ENCODE measurements around the gene LCN6. TPM values are rescaled to one million over a fixed set of nuclear protein-coding genes. Genes with fewer than 3 reads are reported as not detected.

LCN6 gene
- total RNA-seq, 1 experiment from 2014 or later = not detected

GRCh38 chr9:136765041-136765440 is 16.7 kb upstream of the LCN6 start:
- peaks cover 7% of the 10 kb centered on the region for H3K4me1 ChIP-seq
- ChIA-PET CTCF (no interaction called here), POLR2A (no interaction called here)
- no peaks in the 10 kb centered on the region for H3K27me3 Mint-ChIP-seq (ENCODE audit: insufficient read depth, unreplicated experiment)
- H3K4me1 Mint-ChIP-seq (ENCODE audit: low read depth, unreplicated experiment) = peaks cover 14% of the 10 kb centered on the region
- no peaks in the 10 kb centered on the region for H3K27me3 ChIP-seq (replicated peaks; ENCODE audit: control insufficient read depth, insufficient read depth, low read length)
- TF ChIP-seq CTCF (IDR thresholded peaks at IDR 0.05; ENCODE audit: insufficient read depth in 1 of 2, low read depth in 1 of 2, low read length in 1 of 2, severe bottlenecking in 1 of 2, unreplicated experiment in 1 of 2) = no peak
- intact Hi-C loops (cut with micrococcal nuclease; ENCODE audit: unreplicated experiment) = no loop called here
- H3K36me3 ChIP-seq (ENCODE audit: control insufficient read depth, insufficient read depth, low read length) = no peaks in the 10 kb centered on the region
- BruUV-seq (replicated peaks) = no TSS peak
- no peak overlapping the region for H3K4me3 Mint-ChIP-seq (ENCODE audit: unreplicated experiment)
- no peak overlapping the region for H3K27ac Mint-ChIP-seq (ENCODE audit: unreplicated experiment)
- no peaks in the 10 kb centered on the region for H3K9me3 ChIP-seq
- DNase-seq = no peak
- no peaks in the 10 kb centered on the region for H3K36me3 Mint-ChIP-seq (ENCODE audit: insufficient read depth, unreplicated experiment)
- no peak overlapping the region for H3K4me3 ChIP-seq (ENCODE audit: low read depth, low read length)
- H3K9me3 Mint-ChIP-seq (ENCODE audit: unreplicated experiment) = no peaks in the 10 kb centered on the region

- no peaks in the 10 kb centered on the region for H3K9me3 ChIP-seq
- CTCF ChIA-PET = no interaction called here
- H3K27me3 Mint-ChIP-seq (ENCODE audit: insufficient read depth, unreplicated experiment) = no peaks in the 10 kb centered on the region
- POLR2A ChIA-PET = no interaction called here
- no TSS peak for BruUV-seq (replicated peaks)
- no peaks in the 10 kb centered on the region for H3K36me3 Mint-ChIP-seq (ENCODE audit: insufficient read depth, unreplicated experiment)
- no peak within 1 kb of the TSS for H3K4me3 ChIP-seq (ENCODE audit: low read depth, low read length)
- H3K27me3 ChIP-seq (replicated peaks; ENCODE audit: control insufficient read depth, insufficient read depth, low read length) = no peaks in the 10 kb centered on the region
- H3K27ac Mint-ChIP-seq (ENCODE audit: unreplicated experiment) = no peak within 1 kb of the TSS
- peaks cover 14% of the 10 kb centered on the region for H3K4me1 Mint-ChIP-seq (ENCODE audit: low read depth, unreplicated experiment)
- intact Hi-C loops (cut with micrococcal nuclease; ENCODE audit: unreplicated experiment) = no loop called here
- no peaks in the 10 kb centered on the region for H3K9me3 Mint-ChIP-seq (ENCODE audit: unreplicated experiment)
- H3K4me3 Mint-ChIP-seq (ENCODE audit: unreplicated experiment) = no peak within 1 kb of the TSS
- H3K36me3 ChIP-seq (ENCODE audit: control insufficient read depth, insufficient read depth, low read length) = no peaks in the 10 kb centered on the region
- peaks cover 7% of the 10 kb centered on the region for H3K4me1 ChIP-seq
- DNase-seq = no peak
- TF ChIP-seq CTCF (IDR thresholded peaks at IDR 0.05; ENCODE audit: insufficient read depth in 1 of 2, low read depth in 1 of 2, low read length in 1 of 2, severe bottlenecking in 1 of 2, unreplicated experiment in 1 of 2) = no peak
These were observed 16.1 kb upstream of the LCN6 start, which contains the start of gene LCN15 for GRCh38 chr9:136764301-136764891. Gene LCN15, minus strand, starts transcription at chr9:136764518. Its CDS starts 30 bp downstream, at chr9:136764488.

GRCh38 chr9:136763649-136764035 is 15.3 kb upstream of the LCN6 start:
- Mint-ChIP-seq H3K27me3 (ENCODE audit: insufficient read depth, unreplicated experiment) (no peaks in the 10 kb centered on the region), H3K9me3 (ENCODE audit: unreplicated experiment) (no peaks in the 10 kb centered on the region), H3K4me3 (ENCODE audit: unreplicated experiment) (no peak overlapping the region), H3K27ac (ENCODE audit: unreplicated experiment) (no peak overlapping the region), H3K4me1 (ENCODE audit: low read depth, unreplicated experiment) (peaks cover 14% of the 10 kb centered on the region), H3K36me3 (ENCODE audit: insufficient read depth, unreplicated experiment) (no peaks in the 10 kb centered on the region)
- Histone ChIP-seq H3K9me3 (no peaks in the 10 kb centered on the region), H3K4me1 (peaks cover 7% of the 10 kb centered on the region), H3K36me3 (ENCODE audit: control insufficient read depth, insufficient read depth, low read length) (no peaks in the 10 kb centered on the region), H3K4me3 (ENCODE audit: low read depth, low read length) (no peak overlapping the region), H3K27me3 (replicated peaks; ENCODE audit: control insufficient read depth, insufficient read depth, low read length) (no peaks in the 10 kb centered on the region)
- intact Hi-C loops (cut with micrococcal nuclease; ENCODE audit: unreplicated experiment) = no loop called here
- TF ChIP-seq CTCF (IDR thresholded peaks at IDR 0.05; ENCODE audit: insufficient read depth in 1 of 2, low read depth in 1 of 2, low read length in 1 of 2, severe bottlenecking in 1 of 2, unreplicated experiment in 1 of 2) = no peak
- ChIA-PET CTCF (no interaction called here), POLR2A (no interaction called here)
- DNase-seq = no peak
- BruUV-seq (replicated peaks) = no TSS peak
